CD14-positive monocyte (primary cell): ENCODE measurements around the gene NPC2. TPM values are rescaled to one million over a fixed set of nuclear protein-coding genes. Genes with fewer than 3 reads are reported as not detected.

Experiments used
- DNase-seq, 3 donors: peaks; one replicate each; pipeline ENCODE4 v3.0.0-alpha.2; 2011 to 2022
- H2AFZ ChIP-seq: 2 replicates; pipeline ENCODE4 v1.6.0; 2012; ENCODE audit warnings: mild to moderate bottlenecking, low read depth, low read length, inconsistent platforms; ENCODE audit not compliant: insufficient read depth, poor library complexity, severe bottlenecking
- H3K27ac ChIP-seq, 2 donors: 1 replicate in 1 of 2; 2 replicates in 1 of 2; pipeline ENCODE4 v1.5.1; 2012 to 2013; ENCODE audit warnings: low read length in 2 of 2, control low read depth in 1 of 2, inconsistent platforms in 1 of 2, low read depth in 1 of 2, mild to moderate bottlenecking in 1 of 2
- H3K27me3 ChIP-seq, 2 donors: one replicate each; pipeline versions ENCODE4 v1.6.0 to v1.6.1; 2011 to 2013; ENCODE audit warnings: low read length in 2 of 2; ENCODE audit not compliant: control insufficient read depth in 2 of 2, insufficient read depth in 2 of 2
- H3K36me3 ChIP-seq, 2 donors: replicated peaks in 1 of 2; 1 replicate in 1 of 2; 2 replicates in 1 of 2; pipeline versions ENCODE4 v1.5.1 to v1.6.1; 2012 to 2013; ENCODE audit warnings: low read length in 2 of 2, control low read depth in 1 of 2, inconsistent platforms in 1 of 2, mild to moderate bottlenecking in 1 of 2; ENCODE audit not compliant: insufficient read depth in 2 of 2, control insufficient read depth in 1 of 2
- H3K4me1 ChIP-seq, 2 donors: 1 replicate in 1 of 2; 2 replicates in 1 of 2; pipeline versions ENCODE4 v1.5.1 to v1.6.1; 2012 to 2013; ENCODE audit warnings: low read length in 2 of 2, control low read depth in 1 of 2, inconsistent platforms in 1 of 2, mild to moderate bottlenecking in 1 of 2, moderate library complexity in 1 of 2; ENCODE audit not compliant: insufficient read depth in 2 of 2, control insufficient read depth in 1 of 2
- H3K4me2 ChIP-seq: replicated peaks from 2 replicates; pipeline ENCODE3; 2012; ENCODE audit warnings: low read length, moderate library complexity, mild to moderate bottlenecking; ENCODE audit not compliant: poor library complexity, severe bottlenecking; ENCODE audit errors: extremely low read depth
- H3K4me3 ChIP-seq, 3 experiments: fragments of 200-600 bp in 1 of 3; sonication (generic) in 1 of 3; replicated peaks in 1 of 3; 1 replicate in 2 of 3; 2 replicates in 1 of 3; pipeline ENCODE4 v1.5.1; 2011 to 2013; ENCODE audit warnings: low read length in 3 of 3, mild to moderate bottlenecking in 3 of 3, control low read depth in 2 of 3, low read depth in 2 of 3, inconsistent platforms in 1 of 3, moderate library complexity in 1 of 3
- H3K79me2 ChIP-seq: 2 replicates; pipeline ENCODE4 v1.6.0; 2012; ENCODE audit warnings: mild to moderate bottlenecking, control low read depth, inconsistent platforms, low read length, moderate library complexity; ENCODE audit not compliant: insufficient read depth
- H3K9ac ChIP-seq: 2 replicates; pipeline ENCODE4 v1.6.0; 2017; ENCODE audit warnings: low read length, mild to moderate bottlenecking; ENCODE audit not compliant: insufficient read depth, poor library complexity, severe bottlenecking
- H3K9me3 ChIP-seq, 2 donors: replicated peaks in 1 of 2; 1 replicate in 1 of 2; 2 replicates in 1 of 2; pipeline versions ENCODE4 v1.5.1 to v1.6.1; 2012 to 2013; ENCODE audit warnings: low read length in 2 of 2, control low read depth in 1 of 2; ENCODE audit not compliant: control insufficient read depth in 1 of 2, insufficient read depth in 1 of 2
- H4K20me1 ChIP-seq: 2 replicates; pipeline ENCODE4 v1.6.0; 2012; ENCODE audit warnings: mild to moderate bottlenecking, low read length, control low read depth, moderate library complexity; ENCODE audit not compliant: insufficient read depth
- H3K27ac Mint-ChIP-seq, 7 donors: one replicate each; pipeline ENCODE4 v1.8.0; 2020; ENCODE audit warnings: mild to moderate bottlenecking in 7 of 7, mixed read lengths in 7 of 7, moderate library complexity in 6 of 7, inconsistent platforms in 2 of 7
- H3K27me3 Mint-ChIP-seq, 3 donors: one replicate each; pipeline ENCODE4 v1.8.0; 2021 to 2022; ENCODE audit warnings: low read depth in 3 of 3, mild to moderate bottlenecking in 3 of 3, mixed read lengths in 3 of 3, moderate library complexity in 3 of 3, inconsistent platforms in 1 of 3
- H3K36me3 Mint-ChIP-seq, 2 donors: one replicate each; pipeline ENCODE4 v1.8.0; 2020; ENCODE audit warnings: mixed read lengths in 2 of 2, inconsistent platforms in 1 of 2, mild to moderate bottlenecking in 1 of 2
- H3K4me1 Mint-ChIP-seq: one replicate; pipeline ENCODE4 v1.8.0; 2020; ENCODE audit warnings: mild to moderate bottlenecking, mixed read lengths
- H3K4me3 Mint-ChIP-seq, 2 donors: one replicate each; pipeline ENCODE4 v1.8.0; 2020; ENCODE audit warnings: mild to moderate bottlenecking in 2 of 2, mixed read lengths in 2 of 2, moderate library complexity in 1 of 2
- H3K9me3 Mint-ChIP-seq, 7 donors: one replicate each; pipeline ENCODE4 v1.8.0; 2020 to 2022; ENCODE audit warnings: mixed read lengths in 7 of 7, mild to moderate bottlenecking in 6 of 7, moderate library complexity in 6 of 7, inconsistent platforms in 2 of 7
- CTCF ChIP-seq: fragments of 200-600 bp; IDR thresholded peaks from one replicate; pipeline ENCODE4 v1.8.0; 2022; ENCODE audit warnings: antibody characterized with exemption, mild to moderate bottlenecking
- WGBS: methylation state at CpG from one replicate; pipeline ENCODE4 v1.1.5; 2013; ENCODE audit warnings: missing lambda C conversion rate; ENCODE audit not compliant: insufficient coverage; 5-methylcytosine and 5-hydroxymethylcytosine counted together
- intact Hi-C, 2 donors: fragments of 100-400 bp; cut with micrococcal nuclease; formaldehyde crosslinking; loops; one replicate each; pipeline versions ENCODE4 v1.15.0 to v1.15.1; 2023
- polyA plus RNA-seq, 3 donors: library from polyadenylated mRNA; depleted of rRNA in 1 of 3; unstranded in 2 of 3; stranded (reverse) in 1 of 3; fragments of 300-500 nt in 2 of 3; fragments of >200 nt in 1 of 3; fragmentation: Illumina TruSeq in 2 of 3; gene quantifications; 1 replicate in 2 of 3; 2 replicates in 1 of 3; pipeline ENCODE4 v1.2.3, GENCODE V29; 2012 to 2021

Gene NPC2
- polyA plus RNA-seq, 3 donors = 675 to 1,159 (median 772) TPM

GRCh38 chr14:74508844-74509428, 15.8 kb upstream of the NPC2 start:
- DNase-seq = no peak
- Histone ChIP-seq H4K20me1 (no peaks in the 10 kb centered on the region), H2AFZ (no peak overlapping the region), H3K9me3 (no peaks in the 10 kb centered on the region), H3K9ac (no peak overlapping the region), H3K4me2 (no peak overlapping the region), H3K27me3 (no peaks in the 10 kb centered on the region), H3K27ac (no peak overlapping the region), H3K79me2 (no peaks in the 10 kb centered on the region), H3K36me3 (no peaks in the 10 kb centered on the region), H3K4me3 (no peak overlapping the region), H3K4me1 (peaks cover 2 to 10% of the 10 kb centered on the region in 2 donors)
- H3K27me3 Mint-ChIP-seq = peaks cover 1 to 5% (median 3%) of the 10 kb centered on the region in 3 donors
- H3K4me3 Mint-ChIP-seq = no peak overlapping the region
- intact Hi-C loops = no loop called here
- no peaks in the 10 kb centered on the region for H3K36me3 Mint-ChIP-seq
- WGBS = 93% methylated on average over 8 of the region's 13 CpGs
- no peak for TF ChIP-seq CTCF
- H3K27ac Mint-ChIP-seq = peak overlapping the region in 1 of 7 donors; percentile 24
- H3K4me1 Mint-ChIP-seq = peaks cover 9% of the 10 kb centered on the region
- peaks cover 0 to 2% (median 0%) of the 10 kb centered on the region in 7 donors for H3K9me3 Mint-ChIP-seq

GRCh38 chr14:74508292-74508731, 15.2 kb upstream of the NPC2 start:
- Mint-ChIP-seq H3K27ac (no peak overlapping the region), H3K36me3 (no peaks in the 10 kb centered on the region), H3K4me1 (peaks cover 6% of the 10 kb centered on the region), H3K9me3 (peaks cover 0 to 2% (median 0%) of the 10 kb centered on the region in 7 donors), H3K27me3 (peaks cover 1 to 5% (median 3%) of the 10 kb centered on the region in 3 donors), H3K4me3 (no peak overlapping the region)
- no peak overlapping the region for H3K9ac ChIP-seq
- peaks cover 0 to 6% of the 10 kb centered on the region in 2 donors for H3K4me1 ChIP-seq
- no peak for DNase-seq
- H3K27ac ChIP-seq = no peak overlapping the region
- no peak overlapping the region for H3K4me3 ChIP-seq
- H4K20me1 ChIP-seq = no peaks in the 10 kb centered on the region
- no peak overlapping the region for H2AFZ ChIP-seq
- no peaks in the 10 kb centered on the region for H3K36me3 ChIP-seq
- no peaks in the 10 kb centered on the region for H3K9me3 ChIP-seq
- H3K27me3 ChIP-seq = no peaks in the 10 kb centered on the region
- no peak overlapping the region for H3K4me2 ChIP-seq
- intact Hi-C loops = no loop called here
- no peak for TF ChIP-seq CTCF
- no peaks in the 10 kb centered on the region for H3K79me2 ChIP-seq
- WGBS = 45% methylated on average over 3 of the region's 15 CpGs
